GM12872 (cell line): ENCODE results near the gene CFAP251.

ENCODE experiments used
- TF ChIP-seq, protein P1 (sequence below): IDR thresholded peaks from 3 replicates; pipeline ENCODE4 v1.5.1; 2011; ENCODE audit warnings: low read depth, mild to moderate bottlenecking, low read length, moderate library complexity; ENCODE audit not compliant: insufficient read depth

Gene CFAP251

DNA sequence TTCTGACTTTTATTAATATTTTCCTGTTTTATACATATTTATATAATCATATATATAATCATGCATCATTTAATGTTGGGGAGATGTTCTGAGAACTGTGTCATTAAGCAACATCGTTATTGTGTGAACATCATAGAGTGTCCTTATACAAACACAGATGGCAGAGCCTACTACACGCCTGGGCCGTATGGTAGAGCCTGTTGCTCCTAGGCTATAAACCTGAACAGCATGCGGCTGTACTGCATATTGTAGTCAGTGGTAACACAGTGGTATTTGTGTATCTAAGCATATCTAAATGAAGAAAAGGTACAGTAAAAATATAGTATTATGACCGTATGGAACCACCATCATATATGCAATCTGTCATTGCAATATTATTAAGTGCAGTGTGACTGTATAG is 58.6 kb downstream of the CFAP251 start:
- TF ChIP-seq, protein P1, sequence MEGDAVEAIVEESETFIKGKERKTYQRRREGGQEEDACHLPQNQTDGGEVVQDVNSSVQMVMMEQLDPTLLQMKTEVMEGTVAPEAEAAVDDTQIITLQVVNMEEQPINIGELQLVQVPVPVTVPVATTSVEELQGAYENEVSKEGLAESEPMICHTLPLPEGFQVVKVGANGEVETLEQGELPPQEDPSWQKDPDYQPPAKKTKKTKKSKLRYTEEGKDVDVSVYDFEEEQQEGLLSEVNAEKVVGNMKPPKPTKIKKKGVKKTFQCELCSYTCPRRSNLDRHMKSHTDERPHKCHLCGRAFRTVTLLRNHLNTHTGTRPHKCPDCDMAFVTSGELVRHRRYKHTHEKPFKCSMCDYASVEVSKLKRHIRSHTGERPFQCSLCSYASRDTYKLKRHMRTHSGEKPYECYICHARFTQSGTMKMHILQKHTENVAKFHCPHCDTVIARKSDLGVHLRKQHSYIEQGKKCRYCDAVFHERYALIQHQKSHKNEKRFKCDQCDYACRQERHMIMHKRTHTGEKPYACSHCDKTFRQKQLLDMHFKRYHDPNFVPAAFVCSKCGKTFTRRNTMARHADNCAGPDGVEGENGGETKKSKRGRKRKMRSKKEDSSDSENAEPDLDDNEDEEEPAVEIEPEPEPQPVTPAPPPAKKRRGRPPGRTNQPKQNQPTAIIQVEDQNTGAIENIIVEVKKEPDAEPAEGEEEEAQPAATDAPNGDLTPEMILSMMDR = no peak

DNA sequence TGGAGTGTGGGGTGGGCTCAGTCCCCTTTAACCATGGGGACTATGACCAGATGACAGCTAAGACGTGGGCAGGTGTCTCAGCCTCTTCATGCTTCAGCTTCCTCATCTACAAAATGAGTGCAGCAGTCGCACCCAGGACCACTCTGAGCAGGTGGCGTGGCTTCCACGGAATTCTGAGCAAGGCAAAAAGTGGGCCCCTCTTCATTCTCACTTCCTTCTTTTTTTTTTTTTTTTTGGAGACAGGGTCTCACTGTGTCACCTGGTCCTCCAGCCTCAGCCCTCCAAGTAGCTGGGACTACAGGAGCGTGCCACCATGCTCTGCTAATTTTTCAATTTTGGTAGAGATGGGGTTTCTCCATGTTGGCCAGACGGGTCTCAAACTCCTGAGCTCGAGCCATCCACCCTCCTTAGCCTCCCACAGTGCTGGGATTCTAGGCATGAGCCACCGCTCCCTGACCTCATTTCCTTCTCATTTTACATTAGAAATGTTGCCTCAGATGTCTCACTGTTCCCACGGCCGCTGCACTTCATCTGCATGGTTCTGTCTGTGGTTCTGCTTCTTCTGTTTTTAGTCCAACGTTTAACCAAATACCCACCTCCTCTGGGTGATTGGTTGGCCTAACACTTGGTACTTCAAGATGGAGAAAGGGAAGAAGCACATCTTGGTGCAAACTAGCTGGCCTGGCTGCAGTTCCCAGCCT is 61.9 kb downstream of the CFAP251 start:
- TF ChIP-seq, protein P1 = no peak

DNA sequence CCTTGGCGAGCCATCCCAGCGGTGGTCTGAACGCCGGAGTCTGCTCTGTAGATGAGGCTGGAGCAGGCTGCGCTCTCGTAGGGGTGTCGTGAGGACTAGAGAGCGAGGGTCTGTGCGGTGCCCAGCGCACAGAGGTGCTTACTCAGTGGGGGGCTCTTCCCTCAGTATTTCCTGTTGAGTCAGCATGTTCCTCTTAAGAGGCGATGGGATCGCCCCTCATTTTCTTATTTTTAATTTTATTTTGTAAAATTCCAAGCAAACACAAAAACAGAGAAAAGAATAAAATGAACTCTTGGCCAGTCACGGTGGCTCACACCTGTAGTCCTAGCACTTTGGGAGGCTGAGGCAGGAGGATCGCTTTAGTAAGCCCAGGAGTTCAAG is 62.5 kb downstream of the CFAP251 start:
- TF ChIP-seq, protein P1 = no peak

DNA sequence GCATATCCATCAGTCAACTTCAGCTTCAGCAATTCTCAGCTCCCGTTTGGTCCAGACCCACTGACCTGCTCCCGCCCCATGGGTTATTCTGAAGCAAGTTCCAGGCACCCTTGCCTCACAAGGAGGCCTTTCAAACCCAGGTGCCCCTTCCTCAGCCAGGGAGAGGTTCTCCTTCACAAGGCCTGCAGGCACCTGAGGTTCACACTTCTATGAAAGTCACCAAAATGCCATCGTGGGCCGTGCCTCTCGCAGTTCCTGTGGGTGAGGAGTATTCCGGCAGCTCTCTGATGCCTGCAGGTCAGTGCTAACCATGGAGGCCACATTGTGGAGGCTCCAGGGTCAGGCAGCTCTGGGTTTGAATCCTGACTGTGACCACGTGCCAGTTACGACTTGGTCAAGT is 63.1 kb downstream of the CFAP251 start:
- TF ChIP-seq, protein P1 = no peak

DNA sequence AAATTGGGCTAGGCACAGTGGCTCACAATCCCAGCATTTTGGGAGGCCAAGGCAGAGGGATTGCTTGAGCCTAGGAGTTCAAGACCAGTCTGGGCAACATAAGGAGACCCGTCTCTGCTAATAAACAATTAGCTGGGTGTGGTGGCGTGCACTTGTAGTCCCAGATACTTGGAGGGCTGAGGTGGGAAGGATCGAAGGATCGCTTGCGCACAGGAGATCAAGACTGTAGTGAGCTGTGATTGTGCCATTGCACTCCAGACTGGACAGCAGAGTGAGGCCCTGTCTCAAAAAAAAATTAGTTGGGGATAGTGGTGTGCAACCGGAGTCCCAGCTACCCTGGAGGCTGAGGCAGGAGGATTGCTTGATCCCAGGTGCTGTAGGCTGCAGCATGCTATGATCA is 64.6 kb downstream of the CFAP251 start:
- TF ChIP-seq, protein P1 = no peak

DNA sequence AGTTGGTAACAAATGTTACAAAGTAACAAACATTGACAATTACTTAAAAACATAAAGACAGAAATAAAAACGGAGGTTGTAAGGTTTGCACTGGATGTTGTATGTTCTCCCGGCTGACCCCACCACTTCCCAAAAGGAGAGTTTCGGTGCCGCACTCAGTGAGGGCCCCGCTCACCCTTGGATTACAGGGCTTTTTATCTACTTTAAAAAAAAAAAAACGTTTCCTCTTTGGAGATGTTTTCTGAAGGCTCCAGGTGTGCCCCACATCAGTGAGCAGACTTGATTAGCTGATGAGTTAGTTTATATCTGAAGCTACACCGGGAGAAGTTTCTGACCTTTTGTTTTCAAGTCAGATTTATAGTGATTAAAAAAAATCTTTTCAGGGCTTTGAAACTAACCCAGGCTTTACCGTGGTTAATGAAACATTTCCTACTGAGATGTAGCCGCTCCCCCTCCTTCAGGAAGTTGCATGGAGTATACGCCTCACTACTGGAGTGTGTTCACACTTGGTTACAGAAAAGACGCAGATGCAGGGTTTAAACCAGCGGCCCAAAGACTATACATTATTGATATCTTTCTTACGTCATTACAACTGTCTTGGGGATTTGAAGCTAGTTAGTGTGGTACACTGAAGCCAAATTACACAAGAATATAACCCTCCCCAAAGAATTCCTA is 65.3 kb downstream of the CFAP251 start:
- TF ChIP-seq, protein P1 = no peak

DNA sequence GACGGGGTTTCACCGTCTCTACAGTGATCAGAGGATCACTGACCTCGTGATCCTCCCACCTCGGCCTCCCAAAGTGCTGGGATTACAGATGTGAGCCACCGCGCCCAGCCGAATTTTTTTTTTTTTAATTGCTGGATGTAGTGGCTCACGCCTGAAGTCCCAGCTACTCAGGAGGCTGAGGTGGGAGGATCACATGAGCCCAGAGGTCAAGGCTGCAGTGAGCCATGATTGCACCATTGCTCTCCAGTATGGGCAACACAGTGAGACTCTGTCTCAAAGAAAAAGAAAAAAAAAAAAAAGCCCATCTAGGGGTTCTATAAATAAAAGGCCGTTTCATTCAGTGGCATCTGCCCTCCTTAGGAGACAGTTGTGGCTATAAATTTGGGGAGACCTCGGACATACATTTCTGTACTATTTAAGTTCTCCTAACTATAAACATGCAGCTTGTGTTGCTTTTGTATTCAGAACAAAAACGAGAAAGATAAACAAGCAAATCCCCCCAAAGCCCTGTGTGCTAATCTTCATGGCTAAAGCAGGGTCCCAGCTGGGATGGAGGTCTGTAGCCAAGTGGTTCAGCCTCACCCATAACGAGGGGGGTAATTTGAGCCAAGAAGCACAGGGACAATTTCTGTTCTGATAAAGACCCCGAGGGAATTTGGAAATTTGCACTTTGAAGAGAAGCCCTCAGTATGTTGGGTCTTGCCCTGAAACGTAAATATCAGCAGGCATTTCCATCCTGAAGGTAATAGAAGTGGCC is 68.3 kb downstream of the CFAP251 start:
- TF ChIP-seq, protein P1 = no peak
